ENCODE results near the gene C2orf42. TPM values are rescaled to one million over a fixed set of nuclear protein-coding genes. Genes with fewer than 3 reads are reported as not detected.
"Not testable (repeated sequence)": the region's sequence is repeated elsewhere in the genome, so short reads cannot be mapped to it uniquely, and the experiment has no call there.

The C2orf42 gene
- total and polyA plus RNA-seq, 2 experiments from 2014 or later, result 10.1 to 22.0 TPM

GRCh38 chr2:70133491-70134322 is 57.1 kb downstream of the C2orf42 start:
- Histone ChIP-seq H3K9me2 (replicated peaks; ENCODE audit: insufficient read depth) (no peaks in the 10 kb centered on the region), H2AFZ (peak overlapping the region; percentile 39), H3K9me3 (ENCODE audit: low read depth) (no peaks in the 10 kb centered on the region), H3K27me3 (no peaks in the 10 kb centered on the region), H3K4me3 (no peak overlapping the region), H4K20me1 (ENCODE audit: insufficient read depth, poor library complexity, severe bottlenecking) (no peaks in the 10 kb centered on the region), H3K36me3 (replicated peaks; ENCODE audit: insufficient read depth, low read depth) (no peaks in the 10 kb centered on the region), H3K4me2 (no peak overlapping the region), H3K27ac (peak overlapping the region; percentile 93), H3K4me1 (ENCODE audit: insufficient read depth) (peaks cover 29% of the 10 kb centered on the region), H3K79me2 (no peaks in the 10 kb centered on the region)
- no peak for DNase-seq (ENCODE audit: low spot score)
- 89% methylated on average over 10 of the region's 10 CpGs for WGBS (ENCODE audit: low lambda C conversion rate, missing lambda C conversion rate)
- TF ChIP-seq EZH2phosphoT487 (IDR thresholded peaks at IDR 0.05; ENCODE audit: low read depth, severe bottlenecking, unreplicated experiment) (no peak), EZH2 (IDR thresholded peaks at IDR 0.05; ENCODE audit: borderline replicate concordance) (no peak), CTCF (IDR thresholded peaks at IDR 0.05; ENCODE audit: poor library complexity) (no peak)

- WGBS (ENCODE audit: low lambda C conversion rate, missing lambda C conversion rate), result 81% methylated on average over 1 of the region's 1 CpG
- Histone ChIP-seq H3K4me3 (no peak overlapping the region), H2AFZ (peak overlapping the region; percentile 39)
These were observed 57.7 kb downstream of the C2orf42 start for GRCh38 chr2:70133127-70133452.

GRCh38 chr2:70132244-70133126 is 58.3 kb downstream of the C2orf42 start:
- peak; percentile 52 for DNase-seq (ENCODE audit: low spot score)

More at GRCh38 chr2:70133127-70133452, 57.7 kb downstream of the C2orf42 start:
- no peak for DNase-seq (ENCODE audit: low spot score)
- H3K4me2 ChIP-seq, result peak overlapping the region; percentile 76
- H3K79me2 ChIP-seq, result no peaks in the 10 kb centered on the region
- H3K27ac ChIP-seq, result peak overlapping the region; percentile 93
- no peaks in the 10 kb centered on the region for H3K9me3 ChIP-seq (ENCODE audit: low read depth)
- peaks cover 29% of the 10 kb centered on the region for H3K4me1 ChIP-seq (ENCODE audit: insufficient read depth)
- no peaks in the 10 kb centered on the region for H4K20me1 ChIP-seq (ENCODE audit: insufficient read depth, poor library complexity, severe bottlenecking)
- TF ChIP-seq EZH2phosphoT487 (IDR thresholded peaks at IDR 0.05; ENCODE audit: low read depth, severe bottlenecking, unreplicated experiment), result no peak
- no peak for TF ChIP-seq CTCF (IDR thresholded peaks at IDR 0.05; ENCODE audit: poor library complexity)
- no peak for TF ChIP-seq EZH2 (IDR thresholded peaks at IDR 0.05; ENCODE audit: borderline replicate concordance)
- H3K36me3 ChIP-seq (replicated peaks; ENCODE audit: insufficient read depth, low read depth), result no peaks in the 10 kb centered on the region
- H3K9me2 ChIP-seq (replicated peaks; ENCODE audit: insufficient read depth), result no peaks in the 10 kb centered on the region
- no peaks in the 10 kb centered on the region for H3K27me3 ChIP-seq

GRCh38 chr2:70131344-70132143 is 59.3 kb downstream of the C2orf42 start:
- not testable (repeated sequence) for H3K9me3 ChIP-seq (ENCODE audit: low read depth); H3K36me3 ChIP-seq (replicated peaks; ENCODE audit: insufficient read depth, low read depth); DNase-seq (ENCODE audit: low spot score); H3K4me3 ChIP-seq; H4K20me1 ChIP-seq (ENCODE audit: insufficient read depth, poor library complexity, severe bottlenecking); H3K79me2 ChIP-seq; H3K9me2 ChIP-seq (replicated peaks; ENCODE audit: insufficient read depth); H3K27me3 ChIP-seq
- H3K4me1 ChIP-seq (ENCODE audit: insufficient read depth), result peaks cover 33% of the 10 kb centered on the region
- peak overlapping the region; percentile 39 for H2AFZ ChIP-seq
- peak overlapping the region; percentile 93 for H3K27ac ChIP-seq
- H3K4me2 ChIP-seq, result peak overlapping the region; percentile 76
- 89% methylated on average over 17 of the region's 17 CpGs for WGBS (ENCODE audit: low lambda C conversion rate, missing lambda C conversion rate)

More at GRCh38 chr2:70132244-70133126, 58.3 kb downstream of the C2orf42 start:
- no peak for TF ChIP-seq EZH2 (IDR thresholded peaks at IDR 0.05; ENCODE audit: borderline replicate concordance)
- TF ChIP-seq CTCF (IDR thresholded peaks at IDR 0.05; ENCODE audit: poor library complexity), result no peak
- TF ChIP-seq EZH2phosphoT487 (IDR thresholded peaks at IDR 0.05; ENCODE audit: low read depth, severe bottlenecking, unreplicated experiment), result no peak
- H3K79me2 ChIP-seq, result no peaks in the 10 kb centered on the region
- H3K9me2 ChIP-seq (replicated peaks; ENCODE audit: insufficient read depth), result no peaks in the 10 kb centered on the region
- WGBS (ENCODE audit: low lambda C conversion rate, missing lambda C conversion rate), result 26% methylated on average over 8 of the region's 8 CpGs
- peak overlapping the region; percentile 18 for H3K4me3 ChIP-seq
- H3K27ac ChIP-seq, result peak overlapping the region; percentile 93
- peak overlapping the region; percentile 76 for H3K4me2 ChIP-seq
- no peaks in the 10 kb centered on the region for H4K20me1 ChIP-seq (ENCODE audit: insufficient read depth, poor library complexity, severe bottlenecking)
- H3K36me3 ChIP-seq (replicated peaks; ENCODE audit: insufficient read depth, low read depth), result no peaks in the 10 kb centered on the region
- H3K9me3 ChIP-seq (ENCODE audit: low read depth), result no peaks in the 10 kb centered on the region
- peaks cover 34% of the 10 kb centered on the region for H3K4me1 ChIP-seq (ENCODE audit: insufficient read depth)
- no peaks in the 10 kb centered on the region for H3K27me3 ChIP-seq
- H2AFZ ChIP-seq, result peak overlapping the region; percentile 39

All from hepatocyte (in vitro differentiated cells).